ENCODE measurements around the gene RNF5. TPM values are rescaled to one million over a fixed set of nuclear protein-coding genes. Genes with fewer than 3 reads are reported as not detected.

RNF5 gene
- total RNA-seq, 1 experiment from 2014 or later: 45.9 TPM

DNA sequence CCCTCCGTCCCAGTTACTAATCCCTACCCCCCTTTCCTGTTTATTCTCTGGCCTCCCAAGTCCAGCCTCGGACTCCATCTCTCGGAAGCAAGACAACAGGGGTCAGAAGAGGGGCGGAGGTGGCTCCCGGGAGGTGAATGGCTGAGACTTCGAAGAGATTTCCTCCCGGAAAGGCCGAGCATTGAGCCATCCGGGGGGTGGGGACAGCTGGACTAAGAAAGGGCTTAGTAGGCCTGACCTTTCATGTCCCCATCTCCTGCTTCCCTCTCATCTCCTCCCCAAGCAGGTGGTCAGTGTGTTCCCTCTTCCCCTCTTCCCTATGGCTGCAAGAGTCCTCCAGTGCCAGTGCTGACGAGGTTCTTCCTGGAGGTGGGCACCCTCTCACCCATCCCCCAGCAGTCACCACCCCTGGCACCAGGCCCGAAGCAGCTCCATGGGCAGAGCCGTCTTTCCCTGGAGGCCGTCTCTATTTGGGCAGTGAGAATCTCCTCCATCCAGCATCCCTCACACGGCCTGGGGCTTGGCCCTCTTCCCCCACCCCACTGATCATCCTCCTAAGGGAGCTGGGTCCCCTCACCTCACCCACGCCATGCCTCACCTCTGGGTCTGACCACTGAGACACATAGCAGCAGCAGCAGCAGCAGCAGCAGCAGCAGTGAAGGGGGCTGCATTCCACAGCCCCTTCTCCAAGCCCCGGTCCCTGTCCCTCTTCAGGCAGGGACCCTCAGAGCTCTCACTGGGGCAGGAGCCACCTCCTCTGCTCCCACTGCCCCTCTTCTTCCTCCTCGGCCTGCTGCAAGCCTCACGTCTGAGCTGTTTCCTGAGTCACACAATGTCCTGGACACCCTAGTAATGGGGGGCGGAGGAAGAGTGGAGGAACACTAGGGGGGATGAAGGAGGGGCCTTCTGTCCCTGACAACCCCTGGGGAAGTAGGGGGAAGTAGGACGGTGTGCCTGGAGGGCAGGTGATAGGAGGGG, 45.3 kb downstream of the RNF5 start, which contains the start of gene NOTCH4:
Gene NOTCH4, minus strand, starts transcription at position 810 of the 978 bp plus-strand sequence. Its CDS starts 139 bp downstream, at position 671.
- DNase-seq (ENCODE audit: low read depth, low spot score): no peak
- no peak for ATAC-seq
- Histone ChIP-seq H3K36me3 (ENCODE audit: control insufficient read depth in 1 of 2, insufficient read depth in 2 of 2, low read length in 2 of 2) (no peaks in the 10 kb centered on the region), H3K9ac (ENCODE audit: low read length) (no peak within 1 kb of the TSS), H3K4me2 (ENCODE audit: low read length) (no peak within 1 kb of the TSS), H4K20me1 (ENCODE audit: insufficient read depth) (no peaks in the 10 kb centered on the region), H3K27me3 (ENCODE audit: insufficient read depth, low read length) (no peaks in the 10 kb centered on the region), H3K9me3 (ENCODE audit: control insufficient read depth in 1 of 2, insufficient read depth in 1 of 2, low read depth in 1 of 2, low read length in 2 of 2) (no peaks in the 10 kb centered on the region), H3K27ac (ENCODE audit: low read depth, low read length) (no peak within 1 kb of the TSS), H3K4me3 (replicated peaks in 1 of 2; ENCODE audit: low read depth in 1 of 2, low read length in 2 of 2) (no peak within 1 kb of the TSS), H3K9me2 (ENCODE audit: insufficient read depth) (no peaks in the 10 kb centered on the region), H2AFZ (ENCODE audit: low read depth, low read length, poor library complexity, severe bottlenecking) (no peak within 1 kb of the TSS), H3K79me2 (ENCODE audit: insufficient read depth, low read length) (no peaks in the 10 kb centered on the region), H3K4me1 (ENCODE audit: control insufficient read depth in 1 of 2, insufficient read depth in 2 of 2, low read length in 2 of 2) (no peaks in the 10 kb centered on the region)
- POLR2A ChIA-PET: no interaction called here
- RAD21 ChIA-PET (ENCODE audit: low non-redundant PET in 1 of 2, low total read pairs in 2 of 2, uncharacterized antibody in 2 of 2, unreplicated experiment in 2 of 2): no interaction called here
- TF ChIP-seq EGR1 (IDR thresholded peaks at IDR 0.05; ENCODE audit: low read depth) (no peak), SP1 (IDR thresholded peaks at IDR 0.05; ENCODE audit: low read depth) (no peak), JUND (IDR thresholded peaks at IDR 0.05) (no peak), CBX3 (IDR thresholded peaks at IDR 0.05; ENCODE audit: low read depth) (no peak), POLR2A (IDR thresholded peaks at IDR 0.05; ENCODE audit: borderline replicate concordance, extremely low read depth, insufficient read depth, insufficient read length) (no peak), SIN3A (IDR thresholded peaks at IDR 0.05; ENCODE audit: low read depth) (no peak), FOSL1 (IDR thresholded peaks at IDR 0.05; ENCODE audit: low read depth) (no peak), ZFX (IDR thresholded peaks at IDR 0.05) (no peak), EZH2phosphoT487 (IDR thresholded peaks at IDR 0.05; ENCODE audit: borderline replicate concordance) (no peak), YY1 (IDR thresholded peaks at IDR 0.05; ENCODE audit: extremely low read depth, insufficient replicate concordance, low read depth, low read length) (no peak), RAD21 (IDR thresholded peaks at IDR 0.05; ENCODE audit: low read depth) (no peak), POLR2AphosphoS5 (IDR thresholded peaks at IDR 0.05; ENCODE audit: low read depth, low read length) (no peak), CEBPB (IDR thresholded peaks at IDR 0.05; ENCODE audit: low read depth) (no peak), ZNF274 (IDR thresholded peaks at IDR 0.05; ENCODE audit: low read depth, low read length) (no peak), SRF (IDR thresholded peaks at IDR 0.05; ENCODE audit: low read depth) (no peak)
- TF ChIP-seq, protein P1, sequence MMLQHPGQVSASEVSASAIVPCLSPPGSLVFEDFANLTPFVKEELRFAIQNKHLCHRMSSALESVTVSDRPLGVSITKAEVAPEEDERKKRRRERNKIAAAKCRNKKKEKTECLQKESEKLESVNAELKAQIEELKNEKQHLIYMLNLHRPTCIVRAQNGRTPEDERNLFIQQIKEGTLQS (IDR thresholded peaks at IDR 0.05): no peak
- TF ChIP-seq, protein P2, sequence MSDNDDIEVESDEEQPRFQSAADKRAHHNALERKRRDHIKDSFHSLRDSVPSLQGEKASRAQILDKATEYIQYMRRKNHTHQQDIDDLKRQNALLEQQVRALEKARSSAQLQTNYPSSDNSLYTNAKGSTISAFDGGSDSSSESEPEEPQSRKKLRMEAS (IDR thresholded peaks at IDR 0.05): no peak
- TF ChIP-seq, protein P3, sequence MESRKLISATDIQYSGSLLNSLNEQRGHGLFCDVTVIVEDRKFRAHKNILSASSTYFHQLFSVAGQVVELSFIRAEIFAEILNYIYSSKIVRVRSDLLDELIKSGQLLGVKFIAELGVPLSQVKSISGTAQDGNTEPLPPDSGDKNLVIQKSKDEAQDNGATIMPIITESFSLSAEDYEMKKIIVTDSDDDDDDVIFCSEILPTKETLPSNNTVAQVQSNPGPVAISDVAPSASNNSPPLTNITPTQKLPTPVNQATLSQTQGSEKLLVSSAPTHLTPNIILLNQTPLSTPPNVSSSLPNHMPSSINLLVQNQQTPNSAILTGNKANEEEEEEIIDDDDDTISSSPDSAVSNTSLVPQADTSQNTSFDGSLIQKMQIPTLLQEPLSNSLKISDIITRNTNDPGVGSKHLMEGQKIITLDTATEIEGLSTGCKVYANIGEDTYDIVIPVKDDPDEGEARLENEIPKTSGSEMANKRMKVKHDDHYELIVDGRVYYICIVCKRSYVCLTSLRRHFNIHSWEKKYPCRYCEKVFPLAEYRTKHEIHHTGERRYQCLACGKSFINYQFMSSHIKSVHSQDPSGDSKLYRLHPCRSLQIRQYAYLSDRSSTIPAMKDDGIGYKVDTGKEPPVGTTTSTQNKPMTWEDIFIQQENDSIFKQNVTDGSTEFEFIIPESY (IDR thresholded peaks at IDR 0.05; ENCODE audit: extremely low read depth, insufficient replicate concordance, low read length): no peak
- CTCF ChIA-PET: no interaction called here
- BruUV-seq (replicated peaks): no TSS peak
- intact Hi-C loops (cut with micrococcal nuclease): no loop called here
